Left kidney (tissue), 2 donors: ENCODE results near the gene CYB561D2. TPM values are rescaled to one million over a fixed set of nuclear protein-coding genes. Genes with fewer than 3 reads are reported as not detected.
A peak's percentile ranks its signal among the peaks of the same experiment; 100 is the strongest.

Experiments used
- DNase-seq: peaks from one replicate; pipeline ENCODE4 v3.0.0-alpha.2; 2013
- polyA plus RNA-seq: library from polyadenylated mRNA; unstranded; fragments of 120-200 nt; gene quantifications from one replicate; pipeline ENCODE4 v1.2.1, GENCODE V29; 2013; ENCODE audit not compliant: insufficient read length

Gene CYB561D2
- polyA plus RNA-seq, 1 donor = 14.1 TPM

GRCh38 chr3:50322386-50323091 lies 28.1 kb upstream of the CYB561D2 start, which contains the start of gene HYAL2:
HYAL2 (minus strand) TSS chr3:50322745; CDS start chr3:50320489, 2,256 bp downstream.
- no peak for DNase-seq

- no peak for DNase-seq
Observed at GRCh38 chr3:50323092-50323600, 27.5 kb upstream of the CYB561D2 start.

DNA sequence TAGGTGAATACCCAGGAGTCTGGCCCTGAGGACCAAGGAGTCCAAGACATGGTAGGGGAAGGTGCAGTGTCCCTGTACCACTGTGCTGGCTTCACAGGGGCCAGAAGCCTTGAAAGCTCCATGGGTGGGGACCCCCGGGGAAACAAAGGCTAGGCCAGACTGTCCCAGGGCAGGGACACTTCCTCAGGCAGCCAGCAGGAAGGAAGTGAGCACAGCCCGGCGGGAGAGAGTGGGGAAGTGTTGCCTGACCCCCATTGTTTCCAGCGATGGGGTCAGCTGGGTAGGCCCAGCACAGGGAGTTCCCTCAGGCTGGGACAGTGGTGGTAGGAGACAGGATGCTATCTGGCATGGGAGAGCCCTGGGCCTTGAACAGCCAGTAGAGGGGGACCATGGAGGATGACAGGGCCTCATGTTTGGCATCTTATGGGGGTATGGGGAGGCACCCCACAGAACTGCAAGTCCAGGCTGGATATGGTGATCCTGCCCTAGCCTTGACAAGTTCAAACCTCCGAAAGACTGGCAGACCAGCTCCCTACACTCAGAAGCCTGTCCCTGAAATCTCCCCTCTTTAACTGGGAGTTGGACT lies 27.0 kb upstream of the CYB561D2 start:
- no peak for DNase-seq

- no peak for DNase-seq
Observed at GRCh38 chr3:50324351-50325112, 26.1 kb upstream of the CYB561D2 start.

DNA sequence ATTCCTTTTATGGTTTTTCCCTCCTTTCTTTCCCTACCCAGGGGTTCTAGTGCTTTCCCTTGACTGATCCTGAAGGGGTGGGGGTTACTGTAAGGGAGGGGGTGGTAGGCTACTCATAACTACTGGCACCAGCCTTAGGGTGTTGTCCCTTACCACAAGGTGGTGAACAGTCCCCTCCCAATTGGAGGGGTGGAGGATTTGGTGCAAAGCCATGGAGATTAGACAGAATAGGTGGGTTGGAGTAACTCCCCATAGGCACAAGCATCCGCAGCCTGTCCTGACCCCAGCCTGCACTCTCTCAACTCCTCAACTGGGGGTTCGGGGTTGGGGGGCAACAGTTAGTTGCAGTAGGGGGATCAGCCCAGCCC lies 25.6 kb upstream of the CYB561D2 start:
- DNase-seq = no peak

GRCh38 chr3:50325497-50326181 lies 25.0 kb upstream of the CYB561D2 start:
- DNase-seq = no peak

- no peak for DNase-seq
Observed at GRCh38 chr3:50326182-50326541, 24.5 kb upstream of the CYB561D2 start.

DNA sequence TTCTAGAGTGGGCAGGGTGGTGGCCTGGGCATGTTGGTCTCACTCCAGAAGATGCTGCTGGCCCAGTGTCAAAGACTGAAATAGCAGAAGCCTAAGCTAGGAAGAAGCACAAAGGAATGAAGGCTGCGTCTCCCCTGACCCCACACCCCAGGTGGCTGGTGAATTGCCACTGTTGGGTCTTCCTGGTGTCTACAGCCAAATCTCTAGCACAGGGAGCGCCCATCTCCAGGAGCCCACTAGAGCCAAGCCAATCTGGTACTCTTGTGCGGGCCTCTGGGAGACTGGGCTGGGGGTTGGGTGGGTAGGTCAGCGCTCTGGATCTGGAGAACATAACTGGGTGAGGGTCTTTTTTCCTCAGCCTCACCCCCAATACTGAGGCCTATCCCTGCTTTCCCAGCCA lies 23.5 kb upstream of the CYB561D2 start:
- DNase-seq = no peak

DNA sequence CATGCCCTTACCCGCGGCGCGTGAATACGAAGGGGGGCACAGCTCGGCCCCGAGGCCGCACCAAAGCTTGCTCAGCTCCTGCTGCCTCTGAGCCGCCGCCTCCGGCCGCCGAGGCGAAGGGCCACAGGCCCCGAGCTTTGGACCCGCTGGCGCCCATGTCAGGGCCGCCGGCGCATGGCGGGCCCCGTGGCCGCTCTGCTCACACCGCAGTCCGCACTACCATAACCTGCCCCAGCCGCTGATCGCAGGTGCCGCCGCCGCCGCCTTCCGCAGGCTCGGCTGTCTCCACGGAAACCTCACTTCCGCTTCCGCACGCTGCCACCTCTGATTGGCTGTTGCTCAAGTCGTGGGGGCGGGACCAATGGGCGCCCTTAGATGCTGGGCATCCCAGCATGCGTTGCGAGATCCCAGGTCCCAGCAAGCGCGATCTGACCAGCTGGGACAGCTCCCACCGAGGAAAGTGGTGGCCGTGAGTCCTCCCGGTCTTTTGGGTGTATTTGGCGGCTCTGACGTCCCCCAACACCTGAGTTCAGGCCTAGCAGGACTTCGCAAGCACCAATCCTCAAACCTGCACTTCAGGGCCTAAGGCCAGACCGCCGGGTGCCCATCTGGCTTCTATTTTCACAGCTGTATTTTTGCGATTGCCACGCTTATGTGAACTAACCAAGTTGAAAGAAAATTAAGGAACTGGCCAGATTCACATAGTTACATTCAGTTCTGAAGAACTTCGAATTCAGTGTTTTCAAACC lies 22.5 kb upstream of the CYB561D2 start, which contains the start of gene TUSC2:
Gene TUSC2 (minus strand): TSS at position 281 of the 749 bp plus-strand sequence. CDS start 124 bp downstream, at position 157.
- peak; percentile 97 for DNase-seq

- no peak for DNase-seq
Observed at GRCh38 chr3:50330330-50330729, 20.3 kb upstream of the CYB561D2 start.

DNA sequence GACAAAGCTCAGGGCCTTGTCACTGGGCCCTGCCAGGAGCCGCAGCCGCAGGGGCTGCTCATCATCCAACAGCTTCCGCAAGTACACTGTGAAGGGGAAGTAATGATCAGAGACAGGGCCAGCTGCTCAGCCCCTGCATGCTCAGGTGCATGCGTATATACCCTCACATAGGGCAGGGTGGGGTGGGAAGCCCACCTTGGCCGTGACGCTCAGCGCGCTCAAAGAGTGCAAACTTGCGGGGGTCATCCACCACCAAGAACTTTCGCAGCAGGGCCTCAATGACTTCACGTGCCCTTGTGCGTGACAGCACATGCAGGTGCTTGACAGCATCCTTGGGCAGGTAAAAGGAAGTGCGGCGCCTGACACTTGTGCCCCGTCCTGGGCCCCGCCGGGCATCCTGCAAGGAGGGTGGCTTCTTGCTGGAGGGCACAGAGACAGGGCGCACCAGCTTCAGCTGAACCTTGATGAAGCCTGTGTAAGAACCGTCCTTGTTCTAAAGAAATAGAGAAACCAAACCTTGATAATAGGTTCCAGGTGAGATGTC lies 19.2 kb upstream of the CYB561D2 start:
- no peak for DNase-seq

GRCh38 chr3:50333744-50334328 lies 16.8 kb upstream of the CYB561D2 start:
- DNase-seq = no peak

DNA sequence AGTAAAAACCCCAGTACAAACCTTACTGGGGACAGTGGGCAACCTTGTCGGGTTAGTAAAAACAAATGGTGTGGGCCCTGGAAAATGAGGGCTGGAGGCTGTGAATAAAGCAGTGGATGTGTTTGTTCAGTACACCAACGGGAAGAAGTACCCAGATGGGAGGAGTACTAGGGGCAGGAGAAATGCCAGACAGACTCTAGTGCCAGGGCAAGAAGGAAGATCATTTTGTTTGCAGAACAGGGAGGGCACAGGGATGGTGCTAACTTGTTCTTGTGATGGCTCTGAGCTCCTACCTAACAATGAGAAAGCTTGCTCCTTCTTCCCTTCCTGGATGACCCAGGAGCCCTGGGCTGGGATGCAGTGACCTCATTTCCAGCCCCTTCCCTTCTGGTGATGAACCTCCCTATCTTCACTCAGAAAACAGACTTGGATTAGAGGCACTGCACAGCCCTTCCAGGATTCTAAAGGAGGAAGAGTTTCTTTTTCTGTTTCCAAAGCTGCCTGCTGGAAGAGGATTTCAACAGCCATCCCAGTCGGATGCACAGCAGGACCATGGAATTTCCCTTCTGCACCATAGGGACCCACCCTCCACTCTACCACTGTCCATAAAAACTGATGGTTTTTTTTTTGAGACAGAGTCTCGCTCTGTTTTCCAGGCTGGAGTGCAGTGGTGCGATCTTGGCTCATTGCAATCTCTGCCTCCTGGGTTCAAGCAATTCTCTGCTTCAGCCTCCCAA lies 16.2 kb upstream of the CYB561D2 start:
- no peak for DNase-seq

GRCh38 chr3:50336452-50337174 lies 14.0 kb upstream of the CYB561D2 start:
- DNase-seq = no peak

- peak; percentile 97 for DNase-seq
Observed at GRCh38 chr3:50337175-50337861, 13.3 kb upstream of the CYB561D2 start.

GRCh38 chr3:50338965-50339364 lies 11.7 kb upstream of the CYB561D2 start:
- DNase-seq = no peak

GRCh38 chr3:50339485-50340146 lies 11.0 kb upstream of the CYB561D2 start:
- no peak for DNase-seq

DNA sequence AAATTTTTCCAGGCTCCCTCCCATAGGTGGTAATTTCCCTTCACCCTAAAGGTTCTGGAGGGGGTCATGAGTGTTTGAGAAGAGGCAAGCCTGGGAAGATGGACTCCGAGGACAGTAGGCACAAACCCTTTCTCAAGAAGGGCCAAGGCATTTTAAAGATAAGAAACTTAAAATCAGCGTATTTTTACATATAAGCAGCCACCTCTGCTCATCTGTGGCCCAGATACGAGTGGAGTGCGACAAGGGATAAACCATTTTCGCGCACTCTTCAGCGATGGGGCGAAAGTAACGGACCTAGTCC lies 10.6 kb upstream of the CYB561D2 start:
- DNase-seq = no peak
